Ishikawa (cell line): ENCODE results near the gene DTNBP1.

Source experiments
- CEBPB ChIP-seq: IDR thresholded peaks from 2 replicates; pipeline ENCODE4 v1.6.1; 2012
- CREB1 ChIP-seq: IDR thresholded peaks from 2 replicates; pipeline ENCODE4 v1.6.1; 2012; ENCODE audit warnings: low read depth
- EGR1 ChIP-seq: IDR thresholded peaks from 2 replicates; pipeline ENCODE4 v1.6.1; 2012
- EP300 ChIP-seq: IDR thresholded peaks from 2 replicates; pipeline ENCODE4 v1.6.1; 2012; ENCODE audit warnings: borderline replicate concordance
- FOXM1 ChIP-seq: IDR thresholded peaks from 2 replicates; pipeline ENCODE4 v1.6.1; 2012; ENCODE audit warnings: low read depth, borderline replicate concordance
- MAX ChIP-seq: IDR thresholded peaks from 2 replicates; pipeline ENCODE4 v1.6.1; 2012
- NFIC ChIP-seq: IDR thresholded peaks from 2 replicates; pipeline ENCODE4 v1.6.1; 2012
- RAD21 ChIP-seq: IDR thresholded peaks from 2 replicates; pipeline ENCODE4 v1.6.1; 2012; ENCODE audit warnings: low read depth
- REST ChIP-seq: IDR thresholded peaks from 2 replicates; pipeline ENCODE4 v1.6.1; 2012; ENCODE audit warnings: low read depth, mild to moderate bottlenecking
- TAF1 ChIP-seq: IDR thresholded peaks from 2 replicates; pipeline ENCODE4 v1.6.1; 2012; ENCODE audit warnings: low read depth, mild to moderate bottlenecking
- TCF12 ChIP-seq: IDR thresholded peaks from 2 replicates; pipeline ENCODE4 v1.6.1; 2012; ENCODE audit warnings: low read depth
- TEAD4 ChIP-seq: IDR thresholded peaks from 2 replicates; pipeline ENCODE4 v1.6.1; 2012
- USF1 ChIP-seq: IDR thresholded peaks from 2 replicates; pipeline ENCODE4 v1.6.1; 2012
- YY1 ChIP-seq: IDR thresholded peaks from 2 replicates; pipeline ENCODE4 v1.6.1; 2012; ENCODE audit warnings: low read depth
- ZBTB7A ChIP-seq: IDR thresholded peaks from 2 replicates; pipeline ENCODE4 v1.6.1; 2012; ENCODE audit warnings: low read depth

DTNBP1 gene

GRCh38 chr6:15642276-15642675 lies 20.6 kb downstream of the DTNBP1 start:
- no peak for TF ChIP-seq ZBTB7A
- no peak for TF ChIP-seq TEAD4
- no peak for TF ChIP-seq REST
- TF ChIP-seq EGR1 = no peak
- no peak for TF ChIP-seq MAX
- no peak for TF ChIP-seq YY1
- no peak for TF ChIP-seq TAF1
- TF ChIP-seq CREB1 = no peak
- no peak for TF ChIP-seq CEBPB

GRCh38 chr6:15638373-15638772 lies 24.5 kb downstream of the DTNBP1 start:
- TF ChIP-seq EGR1 (no peak), NFIC (no peak), TEAD4 (no peak), TCF12 (no peak), RAD21 (no peak)

- no peak for TF ChIP-seq YY1
- no peak for TF ChIP-seq TCF12
- no peak for TF ChIP-seq FOXM1
- no peak for TF ChIP-seq EP300
- no peak for TF ChIP-seq EGR1
- no peak for TF ChIP-seq ZBTB7A
- TF ChIP-seq TAF1 = no peak
- TF ChIP-seq USF1 = no peak
- no peak for TF ChIP-seq CEBPB
- no peak for TF ChIP-seq TEAD4
- TF ChIP-seq NFIC = no peak
- TF ChIP-seq MAX = no peak
- TF ChIP-seq REST = no peak
- no peak for TF ChIP-seq CREB1
These were observed 31.4 kb downstream of the DTNBP1 start for GRCh38 chr6:15631432-15631831.

- TF ChIP-seq NFIC (no peak), ZBTB7A (no peak), TEAD4 (no peak), FOXM1 (no peak), CREB1 (no peak), CEBPB (no peak), EGR1 (no peak), USF1 (no peak), TAF1 (no peak), MAX (no peak), REST (no peak), RAD21 (no peak), YY1 (no peak), EP300 (no peak), TCF12 (no peak)
These were observed 32.6 kb downstream of the DTNBP1 start for GRCh38 chr6:15630202-15630601.

GRCh38 chr6:15629487-15629886 lies 33.3 kb downstream of the DTNBP1 start:
- TF ChIP-seq REST = no peak
- TF ChIP-seq TEAD4 = no peak
- TF ChIP-seq RAD21 = no peak
- TF ChIP-seq USF1 = no peak
- TF ChIP-seq CREB1 = no peak
- TF ChIP-seq MAX = no peak
- no peak for TF ChIP-seq CEBPB
- TF ChIP-seq TAF1 = no peak
- TF ChIP-seq NFIC = no peak
- no peak for TF ChIP-seq FOXM1
- no peak for TF ChIP-seq EGR1
- TF ChIP-seq TCF12 = no peak
- TF ChIP-seq YY1 = no peak
- no peak for TF ChIP-seq ZBTB7A
- no peak for TF ChIP-seq EP300
